ENCODE data around the gene SLC35D3.
A peak's percentile ranks its signal among the peaks of the same experiment; 100 is the strongest.
"Not testable (repeated sequence)": the region's sequence is repeated elsewhere in the genome, so short reads cannot be mapped to it uniquely, and the experiment has no call there.

Gene SLC35D3

GRCh38 chr6:136967876-136968752 lies 46.0 kb downstream of the SLC35D3 start:
- DNase-seq, result peak; percentile 34

- DNase-seq, result no peak
These were observed 46.7 kb downstream of the SLC35D3 start for GRCh38 chr6:136968837-136969236.

- no peak for DNase-seq
These were observed 47.3 kb downstream of the SLC35D3 start for GRCh38 chr6:136969433-136969832.

- no peak for DNase-seq
These were observed 47.8 kb downstream of the SLC35D3 start for GRCh38 chr6:136969930-136970329.

GRCh38 chr6:136971609-136972008 lies 49.5 kb downstream of the SLC35D3 start:
- no peak for DNase-seq

GRCh38 chr6:136973781-136974180 lies 51.7 kb downstream of the SLC35D3 start:
- not testable (repeated sequence) for DNase-seq

Measured in KG1 (cell line).